NCI-H1417 treated with DMSO at 0.1 percent for 48 hours (cell line): Measurements from ENCODE around the gene ZNF385D.

Source experiments
- DNase-seq: peaks from one replicate; lab custom pipeline; 2025; lab: John Stamatoyannopoulos, UW

Gene ZNF385D

GRCh38 chr3:21592828-21593227 is 158.2 kb downstream of the ZNF385D start:
- no peak for DNase-seq

GRCh38 chr3:21587894-21588293 is 163.1 kb downstream of the ZNF385D start:
- DNase-seq, result no peak

- no peak for DNase-seq
These were observed 165.7 kb downstream of the ZNF385D start for GRCh38 chr3:21585216-21585740.

- DNase-seq, result no peak
These were observed 177.7 kb downstream of the ZNF385D start for GRCh38 chr3:21573291-21573690.

GRCh38 chr3:21564531-21564930 is 186.5 kb downstream of the ZNF385D start:
- no peak for DNase-seq

- no peak for DNase-seq
These were observed 188.8 kb downstream of the ZNF385D start for GRCh38 chr3:21562243-21562642.

GRCh38 chr3:21561472-21561871 is 189.5 kb downstream of the ZNF385D start:
- no peak for DNase-seq

GRCh38 chr3:21551019-21551418 is 200.0 kb downstream of the ZNF385D start:
- no peak for DNase-seq

- no peak for DNase-seq
These were observed 206.9 kb downstream of the ZNF385D start for GRCh38 chr3:21544076-21544462.

- no peak for DNase-seq
These were observed 207.5 kb downstream of the ZNF385D start for GRCh38 chr3:21543380-21544075.

GRCh38 chr3:21542656-21543379 is 208.2 kb downstream of the ZNF385D start:
- DNase-seq, result no peak

- DNase-seq, result no peak
These were observed 210.7 kb downstream of the ZNF385D start for GRCh38 chr3:21540265-21540664.

- DNase-seq, result no peak
These were observed 216.5 kb downstream of the ZNF385D start for GRCh38 chr3:21534462-21534861.

- no peak for DNase-seq
These were observed 218.0 kb downstream of the ZNF385D start for GRCh38 chr3:21533002-21533401.

- no peak for DNase-seq
These were observed 219.1 kb downstream of the ZNF385D start for GRCh38 chr3:21531909-21532308.

GRCh38 chr3:21528291-21528995 is 222.6 kb downstream of the ZNF385D start:
- DNase-seq, result no peak

- no peak for DNase-seq
These were observed 224.5 kb downstream of the ZNF385D start for GRCh38 chr3:21526461-21526860.

GRCh38 chr3:21524133-21524532 is 226.9 kb downstream of the ZNF385D start:
- no peak for DNase-seq

- no peak for DNase-seq
These were observed 230.7 kb downstream of the ZNF385D start for GRCh38 chr3:21520106-21520963.

GRCh38 chr3:21517184-21517583 is 233.8 kb downstream of the ZNF385D start:
- DNase-seq, result no peak

- no peak for DNase-seq
These were observed 235.6 kb downstream of the ZNF385D start for GRCh38 chr3:21515417-21515816.
